Ammon's horn (tissue), 1 donor: ENCODE results near the gene NAGK.
"Not testable (repeated sequence)": the region's sequence is repeated elsewhere in the genome, so short reads cannot be mapped to it uniquely, and the experiment has no call there.

Source experiments
- DNase-seq: peaks from one replicate; pipeline ENCODE4 v3.0.0-alpha.2; 2016; ENCODE audit warnings: low spot score

Gene NAGK

GRCh38 chr2:71068218-71069035 is at the start of gene NAGK:
Gene NAGK (plus strand): TSS chr2:71068648. CDS start chr2:71068684, 36 bp downstream.
- DNase-seq: peak; percentile 97

- not testable (repeated sequence) for DNase-seq
Measured at GRCh38 chr2:71019989-71020388, 48.5 kb upstream of the NAGK start.

- DNase-seq: not testable (repeated sequence)
Measured at GRCh38 chr2:71021394-71021793, 47.1 kb upstream of the NAGK start.

- DNase-seq: not testable (repeated sequence)
Measured at GRCh38 chr2:71023553-71024243, 44.8 kb upstream of the NAGK start.

DNA sequence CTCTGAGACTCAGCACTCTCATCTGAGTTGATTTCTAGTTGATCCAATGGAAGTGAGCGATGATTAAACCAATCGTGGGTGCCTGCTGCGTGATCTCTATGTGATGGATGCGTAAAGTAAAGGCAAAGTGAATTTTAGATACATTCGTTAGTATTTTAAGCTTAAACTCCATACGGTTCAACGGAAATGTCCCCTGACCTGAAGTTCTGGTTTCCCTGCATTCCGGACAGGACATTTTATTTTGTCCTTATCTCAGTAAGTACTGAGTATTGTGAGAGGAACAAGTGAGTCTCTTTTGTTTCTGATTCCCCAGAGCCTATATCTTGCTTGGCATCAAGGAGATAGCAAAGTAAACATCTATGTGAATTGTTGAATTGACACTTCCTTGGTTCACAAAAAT is 32.2 kb upstream of the NAGK start:
- DNase-seq: not testable (repeated sequence)

GRCh38 chr2:71042287-71042686 is 26.2 kb upstream of the NAGK start:
- no peak for DNase-seq

DNA sequence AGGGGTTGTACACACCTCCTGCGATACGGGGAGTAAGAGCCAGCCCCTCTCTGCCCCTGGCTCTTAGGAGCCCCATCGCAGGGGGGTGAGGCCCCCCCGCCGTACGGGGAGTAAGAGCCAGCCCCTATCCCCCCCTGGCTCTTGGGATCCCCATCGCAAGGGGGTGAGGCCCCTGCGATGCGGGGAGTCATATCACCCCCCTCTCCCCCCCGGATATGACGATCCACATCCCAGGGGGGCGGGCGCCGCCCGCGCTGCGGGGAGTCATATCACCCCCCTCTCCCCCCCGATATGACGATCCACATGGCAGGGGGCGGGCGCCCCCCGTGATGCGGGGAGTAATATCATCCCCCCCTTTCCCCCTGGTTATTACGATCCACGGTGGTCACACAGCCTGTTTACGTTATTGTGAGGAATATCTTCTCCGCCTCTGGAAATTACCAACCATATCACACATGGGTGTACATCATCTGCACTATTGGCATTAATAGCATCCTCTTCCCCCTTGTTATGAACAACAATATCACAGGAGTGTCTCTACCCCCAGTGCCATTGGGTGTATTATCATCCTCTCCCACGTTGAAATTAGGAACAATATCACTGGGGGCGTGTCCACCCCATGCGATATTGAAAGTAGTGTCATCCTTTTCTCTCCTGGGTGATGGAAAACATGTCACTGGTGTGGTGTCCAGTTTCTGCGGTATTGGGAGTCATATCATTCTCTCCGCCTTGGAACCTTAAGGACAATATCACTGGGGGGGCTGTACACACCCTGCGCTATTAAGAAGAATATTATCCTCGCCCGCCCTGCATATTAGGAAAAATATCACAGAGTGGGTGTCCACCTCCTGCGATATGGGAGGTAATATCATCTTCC is 24.7 kb upstream of the NAGK start:
- DNase-seq: no peak

GRCh38 chr2:71045151-71045550 is 23.3 kb upstream of the NAGK start:
- DNase-seq: no peak

DNA sequence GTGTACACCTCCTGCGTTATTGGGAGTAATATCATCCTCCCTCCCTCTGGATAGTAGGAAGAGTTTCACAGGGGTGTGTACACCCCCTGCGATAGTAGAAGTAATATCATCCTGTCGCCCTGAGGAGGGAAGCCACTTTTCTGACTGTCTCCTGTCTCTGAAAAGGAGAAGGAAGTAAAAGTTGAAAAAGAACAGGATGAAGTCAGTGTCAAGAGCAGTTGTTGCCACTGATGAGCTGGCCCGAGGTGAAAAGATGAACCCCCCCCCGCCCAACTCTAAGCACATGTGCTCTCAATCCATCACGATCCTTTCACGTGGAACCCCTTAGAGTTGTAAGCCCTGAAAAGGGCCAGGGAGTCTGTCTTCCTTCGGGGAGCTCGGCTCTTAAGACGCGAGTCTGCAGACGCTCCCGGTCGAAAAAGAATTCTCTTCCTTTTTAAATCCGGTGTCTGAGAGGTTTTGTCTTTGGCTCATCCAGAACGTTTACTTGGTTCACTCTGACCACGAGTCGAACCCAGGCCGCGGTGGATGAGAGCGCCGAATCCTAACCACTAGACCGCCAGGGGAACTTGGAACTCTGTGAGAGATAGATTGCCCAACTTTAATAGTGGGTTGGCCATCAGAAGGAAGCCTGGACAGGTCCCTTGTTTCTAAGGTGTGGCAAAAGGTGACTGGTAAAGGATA is 22.4 kb upstream of the NAGK start:
- DNase-seq: peak; percentile 12

DNA sequence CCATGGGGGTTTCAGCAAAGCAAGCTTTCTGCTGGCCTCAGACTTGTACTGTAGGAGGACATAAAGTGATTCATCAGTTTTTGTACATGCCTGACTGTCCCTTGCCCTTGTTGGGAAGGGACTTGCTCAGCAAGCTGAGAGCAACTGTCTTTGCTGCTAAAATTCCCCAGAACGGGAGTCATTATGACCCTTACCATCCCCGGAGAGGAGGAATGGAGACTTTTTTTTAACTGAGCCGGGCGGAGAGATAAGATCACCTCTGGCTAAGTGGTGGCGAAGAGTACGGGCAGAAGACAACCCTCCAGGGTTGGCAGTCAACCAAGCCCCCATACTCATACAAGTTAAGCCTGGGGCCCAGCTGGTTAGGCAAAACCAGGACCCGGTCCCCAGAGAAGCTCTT is 20.4 kb upstream of the NAGK start:
- DNase-seq: no peak

DNA sequence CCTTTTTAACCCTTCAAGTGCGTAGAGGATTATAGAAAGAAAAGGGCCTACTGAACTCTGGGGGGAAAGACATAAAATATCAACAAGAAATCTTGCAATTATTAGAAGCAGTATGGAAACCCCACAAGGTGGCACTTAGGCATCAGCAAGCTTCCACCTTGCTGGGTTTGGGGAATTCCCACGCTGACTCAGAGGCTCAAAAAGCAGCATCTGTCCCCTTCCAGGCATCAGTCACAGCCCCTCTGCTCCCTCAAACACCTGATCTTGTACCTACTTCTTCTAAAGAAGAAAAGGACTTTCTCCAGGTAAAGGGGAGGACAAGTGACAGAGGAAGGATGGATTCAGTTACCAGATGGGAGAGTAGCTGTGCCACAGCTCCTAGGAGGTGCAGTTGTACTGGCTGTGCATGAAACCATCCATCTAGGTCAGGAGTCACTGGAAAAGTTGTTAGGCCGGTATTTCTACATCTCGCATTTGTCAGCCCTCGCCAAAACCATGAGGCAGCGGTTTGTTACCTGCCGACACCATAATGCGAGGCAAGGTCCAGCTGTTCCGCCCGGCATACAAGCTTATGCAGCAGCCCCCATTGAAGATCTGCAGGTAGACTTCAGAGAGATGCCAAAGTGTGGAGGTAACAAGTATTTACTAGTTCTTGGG is 18.6 kb upstream of the NAGK start:
- not testable (repeated sequence) for DNase-seq

DNA sequence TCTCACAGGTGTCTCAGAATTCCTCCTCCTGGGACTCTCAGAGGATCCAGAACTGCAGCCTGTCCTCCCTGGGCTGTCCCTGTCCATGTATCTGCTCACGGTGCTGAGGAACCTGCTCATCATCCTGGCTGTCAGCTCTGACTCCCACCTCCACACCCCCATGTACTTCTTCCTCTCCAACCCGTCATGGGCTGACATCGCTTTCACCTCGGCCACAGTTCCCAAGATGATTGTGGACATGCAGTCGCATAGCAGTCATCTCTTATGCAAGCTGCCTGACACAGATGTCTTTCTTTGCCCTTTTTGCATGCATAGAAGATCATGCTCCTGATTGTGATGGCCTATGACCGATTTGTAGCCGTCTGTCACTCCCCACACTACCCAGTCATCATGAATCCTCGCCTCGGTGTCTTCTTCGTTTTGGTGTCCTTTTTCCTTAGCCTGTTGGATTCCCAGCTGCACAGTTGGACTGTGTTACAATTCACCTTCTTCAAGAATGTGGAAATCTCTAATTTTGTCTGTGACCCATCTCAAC is 13.2 kb upstream of the NAGK start:
- not testable (repeated sequence) for DNase-seq

DNA sequence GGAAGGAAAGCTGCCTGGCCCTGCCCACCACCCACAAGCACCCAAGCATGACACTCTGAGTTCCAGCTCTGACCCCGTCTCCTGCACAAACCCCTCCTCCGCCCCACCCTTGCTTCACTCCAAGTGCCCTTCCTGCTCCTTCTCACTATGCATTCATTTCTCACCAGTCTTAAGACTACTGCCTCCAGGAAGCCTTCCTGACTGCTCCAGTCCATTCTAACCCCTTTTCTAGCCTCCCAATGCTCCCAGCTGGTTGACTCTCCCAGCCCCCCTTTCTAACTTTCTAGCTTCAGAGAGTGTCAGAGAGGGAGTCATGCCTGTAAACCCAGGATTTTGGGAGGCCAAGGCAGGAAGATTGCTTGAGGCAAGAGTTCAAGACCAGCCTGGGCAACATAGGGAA is 8.2 kb upstream of the NAGK start:
- no peak for DNase-seq

- no peak for DNase-seq
Measured at GRCh38 chr2:71060871-71061270, 7.6 kb upstream of the NAGK start.

GRCh38 chr2:71063216-71063615 is 5.2 kb upstream of the NAGK start:
- DNase-seq: no peak

GRCh38 chr2:71064110-71064611 is 4.3 kb upstream of the NAGK start:
- no peak for DNase-seq

- peak; percentile 71 for DNase-seq
Measured at GRCh38 chr2:71064754-71065621, 3.5 kb upstream of the NAGK start.

DNA sequence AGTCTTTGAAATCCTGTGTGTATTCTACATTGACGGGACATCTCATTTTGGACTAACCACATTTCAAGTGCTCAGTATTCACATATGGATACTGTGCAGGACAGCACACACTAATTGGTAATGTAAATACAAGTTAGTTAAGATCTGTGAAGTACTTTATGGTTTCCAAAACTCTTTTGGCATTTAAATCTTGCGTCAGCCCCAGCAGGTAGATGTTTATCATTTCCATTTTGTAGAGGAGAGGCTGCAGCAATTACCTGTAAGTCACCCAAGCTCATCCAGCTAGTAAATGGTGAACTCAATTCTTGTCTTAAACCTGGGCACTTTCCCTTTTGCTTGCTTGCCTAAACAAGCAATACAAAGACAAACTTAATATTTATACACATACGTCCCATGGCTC is 1.6 kb upstream of the NAGK start:
- DNase-seq: no peak

DNA sequence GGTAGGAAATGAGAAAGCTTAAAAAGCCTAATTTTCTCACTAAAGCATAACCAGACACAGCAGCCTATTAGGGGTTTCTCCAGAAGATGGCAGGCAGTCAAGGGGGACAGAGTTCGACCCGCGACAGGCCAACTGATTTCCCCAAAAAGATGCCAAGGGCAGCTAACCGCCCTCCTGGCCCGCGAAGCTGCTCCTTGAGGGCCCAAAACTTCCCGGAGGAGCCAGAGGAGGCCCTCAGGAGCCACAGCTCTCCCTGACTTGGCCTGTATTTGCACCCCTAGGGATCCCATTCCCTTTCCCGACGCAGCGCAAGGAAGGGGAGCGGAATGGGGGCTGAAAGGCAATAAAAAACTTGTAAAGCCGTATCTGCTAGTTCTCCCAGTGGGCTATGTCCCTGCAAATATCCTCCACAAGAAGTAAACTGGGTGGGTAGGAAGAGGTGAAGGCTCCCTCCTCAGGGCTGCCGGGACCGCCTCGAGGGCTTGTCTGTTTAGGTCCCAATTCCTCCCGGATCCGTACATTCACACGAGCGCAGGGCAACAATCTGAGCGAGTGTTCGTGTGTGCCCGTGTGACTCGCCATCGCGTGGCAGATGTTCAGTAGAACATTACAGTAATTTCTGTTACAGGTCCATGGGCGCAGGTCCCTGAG is 756 bp upstream of the NAGK start:
- no peak for DNase-seq
